Peyer's patch (tissue), 4 donors: Measurements from ENCODE around the gene SLC43A3.

Source experiments
- POLR2A ChIP-seq, 2 donors: fragments of 450-650 bp; IDR thresholded peaks; one replicate each; pipeline ENCODE4 v1.5.1; 2017; ENCODE audit warnings: antibody characterized with exemption in 2 of 2, mild to moderate bottlenecking in 2 of 2, moderate library complexity in 2 of 2
- TF ChIP-seq, protein P1 (sequence below), 6 experiments: fragments of 450-650 bp in 4 of 6; fragments of 200-600 bp in 2 of 6; sonication (generic) in 1 of 6; IDR thresholded peaks; one replicate each; pipeline ENCODE4 v1.5.1; 2017 to 2019; ENCODE audit warnings: antibody characterized with exemption in 6 of 6, mild to moderate bottlenecking in 3 of 6, moderate library complexity in 1 of 6

DNA sequence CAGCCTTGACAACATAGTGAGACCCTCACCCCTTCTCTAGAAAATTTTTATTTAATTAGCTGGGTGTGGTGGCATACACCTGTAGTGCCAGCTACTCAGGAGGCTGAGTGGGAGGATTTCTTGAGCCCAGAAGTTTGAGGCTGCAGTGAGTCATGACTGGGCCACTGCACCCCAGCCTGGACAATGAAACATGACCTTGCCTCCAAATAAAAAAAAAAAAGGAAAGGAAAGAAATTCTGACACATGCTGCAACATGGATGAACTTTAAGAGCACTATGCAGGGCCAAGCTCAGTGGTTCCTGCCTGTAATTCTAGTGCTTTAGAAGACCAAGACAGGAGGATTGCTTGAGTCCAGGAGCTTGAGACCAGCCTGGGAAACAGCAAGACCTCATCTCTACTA lies 8.8 kb downstream of the SLC43A3 start:
- TF ChIP-seq, protein P1, sequence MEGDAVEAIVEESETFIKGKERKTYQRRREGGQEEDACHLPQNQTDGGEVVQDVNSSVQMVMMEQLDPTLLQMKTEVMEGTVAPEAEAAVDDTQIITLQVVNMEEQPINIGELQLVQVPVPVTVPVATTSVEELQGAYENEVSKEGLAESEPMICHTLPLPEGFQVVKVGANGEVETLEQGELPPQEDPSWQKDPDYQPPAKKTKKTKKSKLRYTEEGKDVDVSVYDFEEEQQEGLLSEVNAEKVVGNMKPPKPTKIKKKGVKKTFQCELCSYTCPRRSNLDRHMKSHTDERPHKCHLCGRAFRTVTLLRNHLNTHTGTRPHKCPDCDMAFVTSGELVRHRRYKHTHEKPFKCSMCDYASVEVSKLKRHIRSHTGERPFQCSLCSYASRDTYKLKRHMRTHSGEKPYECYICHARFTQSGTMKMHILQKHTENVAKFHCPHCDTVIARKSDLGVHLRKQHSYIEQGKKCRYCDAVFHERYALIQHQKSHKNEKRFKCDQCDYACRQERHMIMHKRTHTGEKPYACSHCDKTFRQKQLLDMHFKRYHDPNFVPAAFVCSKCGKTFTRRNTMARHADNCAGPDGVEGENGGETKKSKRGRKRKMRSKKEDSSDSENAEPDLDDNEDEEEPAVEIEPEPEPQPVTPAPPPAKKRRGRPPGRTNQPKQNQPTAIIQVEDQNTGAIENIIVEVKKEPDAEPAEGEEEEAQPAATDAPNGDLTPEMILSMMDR (IDR thresholded peaks at IDR 0.05), result no peak
- TF ChIP-seq POLR2A (IDR thresholded peaks at IDR 0.05), result no peak
